GM23338 (cell line): ENCODE results near the gene THY1. TPM values are rescaled to one million over a fixed set of nuclear protein-coding genes. Genes with fewer than 3 reads are reported as not detected.

Source experiments
- ATAC-seq: fragments of 200-7000 bp; cut with Tn5 transposase; 3 replicates; pipeline ENCODE4 v1.9.1; 2020
- DNase-seq: peaks from one replicate; pipeline ENCODE4 v3.0.0-alpha.2; 2015; ENCODE audit warnings: low spot score
- H2AFZ ChIP-seq: fragments of 200-600 bp; sonication (generic); 2 replicates; pipeline ENCODE4 v1.8.0; 2016; ENCODE audit warnings: antibody characterized with exemption, mild to moderate bottlenecking, moderate library complexity
- H3F3A ChIP-seq: fragments of 200-600 bp; sonication (generic); replicated peaks from 2 replicates; pipeline ENCODE4 v1.8.0; 2017; ENCODE audit warnings: antibody characterized with exemption, mixed run types, low read depth
- H3K27ac ChIP-seq: fragments of 200-600 bp; sonication (generic); 2 replicates; pipeline ENCODE4 v1.6.1; 2016; ENCODE audit warnings: low read depth
- H3K27me3 ChIP-seq: fragments of 200-600 bp; sonication (generic); 2 replicates; pipeline ENCODE4 v1.8.0; 2016; ENCODE audit warnings: mild to moderate bottlenecking, mixed run types, moderate library complexity; ENCODE audit not compliant: insufficient read depth
- H3K36me3 ChIP-seq: fragments of 200-600 bp; sonication (generic); 2 replicates; pipeline ENCODE4 v1.8.0; 2016; ENCODE audit warnings: mild to moderate bottlenecking; ENCODE audit not compliant: insufficient read depth
- H3K4me1 ChIP-seq: fragments of 200-600 bp; sonication (generic); 2 replicates; pipeline ENCODE4 v1.8.0; 2016; ENCODE audit warnings: mild to moderate bottlenecking, moderate library complexity; ENCODE audit not compliant: insufficient read depth
- H3K4me2 ChIP-seq: fragments of 200-600 bp; sonication (generic); 2 replicates; pipeline ENCODE4 v1.7.1; 2017; ENCODE audit warnings: mixed run types
- H3K4me3 ChIP-seq: fragments of 200-600 bp; sonication (generic); 2 replicates; pipeline ENCODE4 v1.6.1; 2016; ENCODE audit warnings: mixed run types
- H3K79me2 ChIP-seq: fragments of 200-600 bp; sonication (generic); replicated peaks from 2 replicates; pipeline ENCODE4 v1.8.0; 2017; ENCODE audit warnings: mild to moderate bottlenecking; ENCODE audit not compliant: insufficient read depth
- H3K9me2 ChIP-seq: fragments of 200-600 bp; sonication (generic); 2 replicates; pipeline ENCODE4 v1.8.0; 2017; ENCODE audit not compliant: insufficient read depth
- H4K20me1 ChIP-seq: fragments of 200-600 bp; sonication (generic); replicated peaks from 2 replicates; pipeline ENCODE4 v1.8.0; 2017; ENCODE audit warnings: mild to moderate bottlenecking; ENCODE audit not compliant: insufficient read depth
- H3K27ac Mint-ChIP-seq: 2 replicates; pipeline ENCODE4 v1.8.0; 2020; ENCODE audit warnings: inconsistent platforms, mild to moderate bottlenecking, moderate library complexity, mixed read lengths
- H3K27me3 Mint-ChIP-seq: 3 replicates; pipeline ENCODE4 v1.8.0; 2022; ENCODE audit warnings: low read depth, mild to moderate bottlenecking, moderate library complexity, mixed read lengths, inconsistent platforms; ENCODE audit not compliant: insufficient read depth, poor library complexity
- H3K36me3 Mint-ChIP-seq: 3 replicates; pipeline ENCODE4 v1.8.0; 2021; ENCODE audit warnings: low read depth, mild to moderate bottlenecking, inconsistent platforms, moderate library complexity, mixed read lengths
- H3K4me1 Mint-ChIP-seq: 3 replicates; pipeline ENCODE4 v1.8.0; 2020; ENCODE audit warnings: mild to moderate bottlenecking, inconsistent platforms, mixed read lengths
- H3K4me3 Mint-ChIP-seq: 3 replicates; pipeline ENCODE4 v1.8.0; 2021; ENCODE audit warnings: moderate library complexity, mild to moderate bottlenecking, inconsistent platforms, mixed read lengths
- H3K9me3 Mint-ChIP-seq: 3 replicates; pipeline ENCODE4 v1.8.0; 2020; ENCODE audit warnings: moderate library complexity, mild to moderate bottlenecking, inconsistent platforms, mixed read lengths
- CREB1 ChIP-seq: fragments of 250-450 bp; sonication (Bioruptor Pico); IDR thresholded peaks from 2 replicates; pipeline ENCODE4 v1.5.0; 2020; ENCODE audit warnings: low read depth, mild to moderate bottlenecking, moderate library complexity
- JUNB ChIP-seq: IDR thresholded peaks from one replicate; pipeline ENCODE4 v1.6.1; 2016; ENCODE audit warnings: antibody characterized with exemption; ENCODE audit not compliant: unreplicated experiment
- POLR2AphosphoS5 ChIP-seq: IDR thresholded peaks from 2 replicates; pipeline ENCODE4 v1.6.1; 2016; ENCODE audit warnings: antibody characterized with exemption, low read depth
- STAT1 ChIP-seq: IDR thresholded peaks from one replicate; pipeline ENCODE4 v1.6.1; 2016; ENCODE audit warnings: antibody characterized with exemption; ENCODE audit not compliant: unreplicated experiment
- ZNF114 ChIP-seq: fragments of 250-450 bp; sonication (Bioruptor Pico); IDR thresholded peaks from 2 replicates; pipeline ENCODE4 v1.5.0; 2020; ENCODE audit warnings: mild to moderate bottlenecking, moderate library complexity
- polyA plus RNA-seq: library from polyadenylated mRNA; unstranded; fragments of >200 nt; fragmentation: Nextera tagmentation; extraction: Ambion mirVana; gene quantifications from 2 replicates; pipeline ENCODE4 v1.2.1, GENCODE V29; 2016
- total RNA-seq: library from RNA; depleted of rRNA; stranded (reverse); fragments of >200 nt; shearing (Covaris generic); gene quantifications from 2 replicates; pipeline ENCODE4 v1.2.3, GENCODE V29; 2014
- TF ChIP-seq, protein P1 (sequence below): fragments of 250-450 bp; sonication (Bioruptor Pico); IDR thresholded peaks from 2 replicates; pipeline ENCODE4 v1.5.0; 2020; ENCODE audit warnings: mild to moderate bottlenecking, moderate library complexity
- TF ChIP-seq, protein P2 (sequence below), 2 experiments: fragments of 200-600 bp in 1 of 2; sonication (generic) in 1 of 2; conservative IDR thresholded peaks; 2 replicates each; pipeline versions ENCODE4 v1.5.1 to v1.6.1; 2016 to 2017; ENCODE audit warnings: antibody characterized with exemption in 2 of 2, low read depth in 2 of 2, mild to moderate bottlenecking in 2 of 2, moderate library complexity in 1 of 2

Gene THY1
- total and polyA plus RNA-seq, 2 experiments from 2014 or later: 490 to 597 TPM

GRCh38 chr11:119453881-119454280 is 30.9 kb upstream of the THY1 start:
- TF ChIP-seq CREB1 (CRISPR knock-in tag) (no peak), JUNB (no peak), ZNF114 (no peak), STAT1 (no peak), POLR2AphosphoS5 (no peak)
- TF ChIP-seq, protein P1, sequence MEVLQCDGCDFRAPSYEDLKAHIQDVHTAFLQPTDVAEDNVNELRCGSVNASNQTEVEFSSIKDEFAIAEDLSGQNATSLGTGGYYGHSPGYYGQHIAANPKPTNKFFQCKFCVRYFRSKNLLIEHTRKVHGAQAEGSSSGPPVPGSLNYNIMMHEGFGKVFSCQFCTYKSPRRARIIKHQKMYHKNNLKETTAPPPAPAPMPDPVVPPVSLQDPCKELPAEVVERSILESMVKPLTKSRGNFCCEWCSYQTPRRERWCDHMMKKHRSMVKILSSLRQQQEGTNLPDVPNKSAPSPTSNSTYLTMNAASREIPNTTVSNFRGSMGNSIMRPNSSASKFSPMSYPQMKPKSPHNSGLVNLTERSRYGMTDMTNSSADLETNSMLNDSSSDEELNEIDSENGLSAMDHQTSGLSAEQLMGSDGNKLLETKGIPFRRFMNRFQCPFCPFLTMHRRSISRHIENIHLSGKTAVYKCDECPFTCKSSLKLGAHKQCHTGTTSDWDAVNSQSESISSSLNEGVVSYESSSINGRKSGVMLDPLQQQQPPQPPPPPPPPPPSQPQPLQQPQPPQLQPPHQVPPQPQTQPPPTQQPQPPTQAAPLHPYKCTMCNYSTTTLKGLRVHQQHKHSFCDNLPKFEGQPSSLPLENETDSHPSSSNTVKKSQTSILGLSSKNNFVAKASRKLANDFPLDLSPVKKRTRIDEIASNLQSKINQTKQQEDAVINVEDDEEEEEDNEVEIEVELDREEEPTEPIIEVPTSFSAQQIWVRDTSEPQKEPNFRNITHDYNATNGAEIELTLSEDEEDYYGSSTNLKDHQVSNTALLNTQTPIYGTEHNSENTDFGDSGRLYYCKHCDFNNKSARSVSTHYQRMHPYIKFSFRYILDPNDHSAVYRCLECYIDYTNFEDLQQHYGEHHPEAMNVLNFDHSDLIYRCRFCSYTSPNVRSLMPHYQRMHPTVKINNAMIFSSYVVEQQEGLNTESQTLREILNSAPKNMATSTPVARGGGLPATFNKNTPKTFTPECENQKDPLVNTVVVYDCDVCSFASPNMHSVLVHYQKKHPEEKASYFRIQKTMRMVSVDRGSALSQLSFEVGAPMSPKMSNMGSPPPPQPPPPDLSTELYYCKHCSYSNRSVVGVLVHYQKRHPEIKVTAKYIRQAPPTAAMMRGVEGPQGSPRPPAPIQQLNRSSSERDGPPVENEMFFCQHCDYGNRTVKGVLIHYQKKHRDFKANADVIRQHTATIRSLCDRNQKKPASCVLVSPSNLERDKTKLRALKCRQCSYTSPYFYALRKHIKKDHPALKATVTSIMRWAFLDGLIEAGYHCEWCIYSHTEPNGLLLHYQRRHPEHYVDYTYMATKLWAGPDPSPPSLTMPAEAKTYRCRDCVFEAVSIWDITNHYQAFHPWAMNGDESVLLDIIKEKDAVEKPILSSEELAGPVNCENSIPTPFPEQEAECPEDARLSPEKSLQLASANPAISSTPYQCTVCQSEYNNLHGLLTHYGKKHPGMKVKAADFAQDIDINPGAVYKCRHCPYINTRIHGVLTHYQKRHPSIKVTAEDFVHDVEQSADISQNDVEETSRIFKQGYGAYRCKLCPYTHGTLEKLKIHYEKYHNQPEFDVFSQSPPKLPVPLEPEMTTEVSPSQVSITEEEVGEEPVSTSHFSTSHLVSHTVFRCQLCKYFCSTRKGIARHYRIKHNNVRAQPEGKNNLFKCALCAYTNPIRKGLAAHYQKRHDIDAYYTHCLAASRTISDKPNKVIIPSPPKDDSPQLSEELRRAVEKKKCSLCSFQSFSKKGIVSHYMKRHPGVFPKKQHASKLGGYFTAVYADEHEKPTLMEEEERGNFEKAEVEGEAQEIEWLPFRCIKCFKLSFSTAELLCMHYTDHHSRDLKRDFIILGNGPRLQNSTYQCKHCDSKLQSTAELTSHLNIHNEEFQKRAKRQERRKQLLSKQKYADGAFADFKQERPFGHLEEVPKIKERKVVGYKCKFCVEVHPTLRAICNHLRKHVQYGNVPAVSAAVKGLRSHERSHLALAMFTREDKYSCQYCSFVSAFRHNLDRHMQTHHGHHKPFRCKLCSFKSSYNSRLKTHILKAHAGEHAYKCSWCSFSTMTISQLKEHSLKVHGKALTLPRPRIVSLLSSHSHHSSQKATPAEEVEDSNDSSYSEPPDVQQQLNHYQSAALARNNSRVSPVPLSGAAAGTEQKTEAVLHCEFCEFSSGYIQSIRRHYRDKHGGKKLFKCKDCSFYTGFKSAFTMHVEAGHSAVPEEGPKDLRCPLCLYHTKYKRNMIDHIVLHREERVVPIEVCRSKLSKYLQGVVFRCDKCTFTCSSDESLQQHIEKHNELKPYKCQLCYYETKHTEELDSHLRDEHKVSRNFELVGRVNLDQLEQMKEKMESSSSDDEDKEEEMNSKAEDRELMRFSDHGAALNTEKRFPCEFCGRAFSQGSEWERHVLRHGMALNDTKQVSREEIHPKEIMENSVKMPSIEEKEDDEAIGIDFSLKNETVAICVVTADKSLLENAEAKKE (CRISPR knock-in tag): no peak
- TF ChIP-seq, protein P2, sequence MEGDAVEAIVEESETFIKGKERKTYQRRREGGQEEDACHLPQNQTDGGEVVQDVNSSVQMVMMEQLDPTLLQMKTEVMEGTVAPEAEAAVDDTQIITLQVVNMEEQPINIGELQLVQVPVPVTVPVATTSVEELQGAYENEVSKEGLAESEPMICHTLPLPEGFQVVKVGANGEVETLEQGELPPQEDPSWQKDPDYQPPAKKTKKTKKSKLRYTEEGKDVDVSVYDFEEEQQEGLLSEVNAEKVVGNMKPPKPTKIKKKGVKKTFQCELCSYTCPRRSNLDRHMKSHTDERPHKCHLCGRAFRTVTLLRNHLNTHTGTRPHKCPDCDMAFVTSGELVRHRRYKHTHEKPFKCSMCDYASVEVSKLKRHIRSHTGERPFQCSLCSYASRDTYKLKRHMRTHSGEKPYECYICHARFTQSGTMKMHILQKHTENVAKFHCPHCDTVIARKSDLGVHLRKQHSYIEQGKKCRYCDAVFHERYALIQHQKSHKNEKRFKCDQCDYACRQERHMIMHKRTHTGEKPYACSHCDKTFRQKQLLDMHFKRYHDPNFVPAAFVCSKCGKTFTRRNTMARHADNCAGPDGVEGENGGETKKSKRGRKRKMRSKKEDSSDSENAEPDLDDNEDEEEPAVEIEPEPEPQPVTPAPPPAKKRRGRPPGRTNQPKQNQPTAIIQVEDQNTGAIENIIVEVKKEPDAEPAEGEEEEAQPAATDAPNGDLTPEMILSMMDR (conservative IDR thresholded peaks at IDR 0.05; ENCODE audit: low read depth in 2 of 2): no peak
- Histone ChIP-seq H3F3A (no peaks in the 10 kb centered on the region), H3K27ac (no peak overlapping the region)

More at GRCh38 chr11:119453881-119454280, 30.9 kb upstream of the THY1 start:
- peaks cover 2% of the 10 kb centered on the region; the same call in 1 of the 2 replicates for H3K4me1 ChIP-seq
- ATAC-seq: no peak
- H3K79me2 ChIP-seq: no peaks in the 10 kb centered on the region
- Mint-ChIP-seq H3K4me1 (peaks cover 9% of the 10 kb centered on the region; the same call in 2 of the 3 replicates), H3K4me3 (no peak overlapping the region), H3K27me3 (peaks cover 2% of the 10 kb centered on the region), H3K27ac (no peak overlapping the region), H3K36me3 (no peaks in the 10 kb centered on the region), H3K9me3 (no peaks in the 10 kb centered on the region)
- H3K9me2 ChIP-seq: no peaks in the 10 kb centered on the region
- no peaks in the 10 kb centered on the region for H3K27me3 ChIP-seq
- H3K4me2 ChIP-seq: no peak overlapping the region
- H3K36me3 ChIP-seq: no peaks in the 10 kb centered on the region
- DNase-seq: no peak
- H3K4me3 ChIP-seq: no peak overlapping the region
- H4K20me1 ChIP-seq: no peaks in the 10 kb centered on the region
- no peak overlapping the region for H2AFZ ChIP-seq
